ENCODE measurements around the gene SYNE1. TPM values are rescaled to one million over a fixed set of nuclear protein-coding genes. Genes with fewer than 3 reads are reported as not detected.

The SYNE1 gene
- total and polyA plus RNA-seq, 4 donors = 10.2 to 105 (median 24.5) TPM

DNA sequence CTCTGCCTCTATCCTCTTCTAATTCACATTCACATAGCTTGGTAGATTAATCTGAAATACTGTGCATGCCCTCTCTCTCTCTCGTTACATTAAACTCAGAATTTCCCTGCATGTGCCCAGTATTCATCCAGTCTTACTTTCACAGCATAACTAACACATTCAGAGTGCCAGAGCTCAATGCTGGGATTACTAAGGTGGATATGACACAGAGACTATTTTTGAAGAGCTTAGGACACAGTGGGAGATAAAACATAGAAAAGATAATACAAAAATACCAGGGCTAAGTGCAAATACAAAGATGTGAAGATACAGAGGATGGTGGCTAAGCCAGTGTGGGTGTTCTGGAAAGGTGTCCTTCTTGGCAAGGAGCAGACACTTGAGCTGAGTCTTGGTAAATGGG, 6.3 kb downstream of the SYNE1 start:
- Histone ChIP-seq H3K4me3 (ENCODE audit: low read depth in 1 of 3, low read length in 3 of 3) (no peak overlapping the region), H3K4me1 (ENCODE audit: control insufficient read depth in 4 of 4, insufficient read depth in 4 of 4, low read length in 3 of 4) (peaks cover 0 to 1% (median 0%) of the 10 kb centered on the region in 4 donors), H3K9me3 (ENCODE audit: control insufficient read depth in 4 of 4, low read length in 3 of 4) (no peaks in the 10 kb centered on the region), H3K9ac (ENCODE audit: low read depth in 1 of 2, low read length in 2 of 2) (no peak overlapping the region), H3K27ac (ENCODE audit: low read depth in 1 of 2, low read length in 2 of 2) (no peak overlapping the region), H3K27me3 (ENCODE audit: control insufficient read depth in 4 of 4, insufficient read depth in 4 of 4, low read length in 3 of 4) (peaks cover 0 to 3% (median 0%) of the 10 kb centered on the region in 4 donors), H3K36me3 (ENCODE audit: control insufficient read depth in 4 of 4, insufficient read depth in 3 of 4, low read depth in 1 of 4, low read length in 3 of 4) (no peaks in the 10 kb centered on the region)
- no peak for TF ChIP-seq GABPA (IDR thresholded peaks at IDR 0.05 in 1 of 2, conservative IDR thresholded peaks at IDR 0.05 in 1 of 2)
- no peak for TF ChIP-seq RXRA (IDR thresholded peaks at IDR 0.05)
- TF ChIP-seq HNF4A (conservative IDR thresholded peaks at IDR 0.05) = no peak
- no peak for TF ChIP-seq RAD21 (IDR thresholded peaks at IDR 0.05)
- no peak for TF ChIP-seq YY1 (IDR thresholded peaks at IDR 0.05)
- TF ChIP-seq FOXA2 (IDR thresholded peaks at IDR 0.05) = no peak
- TF ChIP-seq, protein P1, sequence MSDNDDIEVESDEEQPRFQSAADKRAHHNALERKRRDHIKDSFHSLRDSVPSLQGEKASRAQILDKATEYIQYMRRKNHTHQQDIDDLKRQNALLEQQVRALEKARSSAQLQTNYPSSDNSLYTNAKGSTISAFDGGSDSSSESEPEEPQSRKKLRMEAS (IDR thresholded peaks at IDR 0.05) = no peak
- TF ChIP-seq, protein P2, sequence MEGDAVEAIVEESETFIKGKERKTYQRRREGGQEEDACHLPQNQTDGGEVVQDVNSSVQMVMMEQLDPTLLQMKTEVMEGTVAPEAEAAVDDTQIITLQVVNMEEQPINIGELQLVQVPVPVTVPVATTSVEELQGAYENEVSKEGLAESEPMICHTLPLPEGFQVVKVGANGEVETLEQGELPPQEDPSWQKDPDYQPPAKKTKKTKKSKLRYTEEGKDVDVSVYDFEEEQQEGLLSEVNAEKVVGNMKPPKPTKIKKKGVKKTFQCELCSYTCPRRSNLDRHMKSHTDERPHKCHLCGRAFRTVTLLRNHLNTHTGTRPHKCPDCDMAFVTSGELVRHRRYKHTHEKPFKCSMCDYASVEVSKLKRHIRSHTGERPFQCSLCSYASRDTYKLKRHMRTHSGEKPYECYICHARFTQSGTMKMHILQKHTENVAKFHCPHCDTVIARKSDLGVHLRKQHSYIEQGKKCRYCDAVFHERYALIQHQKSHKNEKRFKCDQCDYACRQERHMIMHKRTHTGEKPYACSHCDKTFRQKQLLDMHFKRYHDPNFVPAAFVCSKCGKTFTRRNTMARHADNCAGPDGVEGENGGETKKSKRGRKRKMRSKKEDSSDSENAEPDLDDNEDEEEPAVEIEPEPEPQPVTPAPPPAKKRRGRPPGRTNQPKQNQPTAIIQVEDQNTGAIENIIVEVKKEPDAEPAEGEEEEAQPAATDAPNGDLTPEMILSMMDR (IDR thresholded peaks at IDR 0.05; ENCODE audit: low read depth, low read length, missing input control) = no peak
- TF ChIP-seq, protein P3, sequence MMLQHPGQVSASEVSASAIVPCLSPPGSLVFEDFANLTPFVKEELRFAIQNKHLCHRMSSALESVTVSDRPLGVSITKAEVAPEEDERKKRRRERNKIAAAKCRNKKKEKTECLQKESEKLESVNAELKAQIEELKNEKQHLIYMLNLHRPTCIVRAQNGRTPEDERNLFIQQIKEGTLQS (IDR thresholded peaks at IDR 0.05) = no peak
- TF ChIP-seq NR2F2 (IDR thresholded peaks at IDR 0.05) = no peak
- no peak for TF ChIP-seq JUND (IDR thresholded peaks at IDR 0.05)
- TF ChIP-seq, protein P4, sequence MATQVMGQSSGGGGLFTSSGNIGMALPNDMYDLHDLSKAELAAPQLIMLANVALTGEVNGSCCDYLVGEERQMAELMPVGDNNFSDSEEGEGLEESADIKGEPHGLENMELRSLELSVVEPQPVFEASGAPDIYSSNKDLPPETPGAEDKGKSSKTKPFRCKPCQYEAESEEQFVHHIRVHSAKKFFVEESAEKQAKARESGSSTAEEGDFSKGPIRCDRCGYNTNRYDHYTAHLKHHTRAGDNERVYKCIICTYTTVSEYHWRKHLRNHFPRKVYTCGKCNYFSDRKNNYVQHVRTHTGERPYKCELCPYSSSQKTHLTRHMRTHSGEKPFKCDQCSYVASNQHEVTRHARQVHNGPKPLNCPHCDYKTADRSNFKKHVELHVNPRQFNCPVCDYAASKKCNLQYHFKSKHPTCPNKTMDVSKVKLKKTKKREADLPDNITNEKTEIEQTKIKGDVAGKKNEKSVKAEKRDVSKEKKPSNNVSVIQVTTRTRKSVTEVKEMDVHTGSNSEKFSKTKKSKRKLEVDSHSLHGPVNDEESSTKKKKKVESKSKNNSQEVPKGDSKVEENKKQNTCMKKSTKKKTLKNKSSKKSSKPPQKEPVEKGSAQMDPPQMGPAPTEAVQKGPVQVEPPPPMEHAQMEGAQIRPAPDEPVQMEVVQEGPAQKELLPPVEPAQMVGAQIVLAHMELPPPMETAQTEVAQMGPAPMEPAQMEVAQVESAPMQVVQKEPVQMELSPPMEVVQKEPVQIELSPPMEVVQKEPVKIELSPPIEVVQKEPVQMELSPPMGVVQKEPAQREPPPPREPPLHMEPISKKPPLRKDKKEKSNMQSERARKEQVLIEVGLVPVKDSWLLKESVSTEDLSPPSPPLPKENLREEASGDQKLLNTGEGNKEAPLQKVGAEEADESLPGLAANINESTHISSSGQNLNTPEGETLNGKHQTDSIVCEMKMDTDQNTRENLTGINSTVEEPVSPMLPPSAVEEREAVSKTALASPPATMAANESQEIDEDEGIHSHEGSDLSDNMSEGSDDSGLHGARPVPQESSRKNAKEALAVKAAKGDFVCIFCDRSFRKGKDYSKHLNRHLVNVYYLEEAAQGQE (IDR thresholded peaks at IDR 0.05) = no peak
- TF ChIP-seq, protein P5, sequence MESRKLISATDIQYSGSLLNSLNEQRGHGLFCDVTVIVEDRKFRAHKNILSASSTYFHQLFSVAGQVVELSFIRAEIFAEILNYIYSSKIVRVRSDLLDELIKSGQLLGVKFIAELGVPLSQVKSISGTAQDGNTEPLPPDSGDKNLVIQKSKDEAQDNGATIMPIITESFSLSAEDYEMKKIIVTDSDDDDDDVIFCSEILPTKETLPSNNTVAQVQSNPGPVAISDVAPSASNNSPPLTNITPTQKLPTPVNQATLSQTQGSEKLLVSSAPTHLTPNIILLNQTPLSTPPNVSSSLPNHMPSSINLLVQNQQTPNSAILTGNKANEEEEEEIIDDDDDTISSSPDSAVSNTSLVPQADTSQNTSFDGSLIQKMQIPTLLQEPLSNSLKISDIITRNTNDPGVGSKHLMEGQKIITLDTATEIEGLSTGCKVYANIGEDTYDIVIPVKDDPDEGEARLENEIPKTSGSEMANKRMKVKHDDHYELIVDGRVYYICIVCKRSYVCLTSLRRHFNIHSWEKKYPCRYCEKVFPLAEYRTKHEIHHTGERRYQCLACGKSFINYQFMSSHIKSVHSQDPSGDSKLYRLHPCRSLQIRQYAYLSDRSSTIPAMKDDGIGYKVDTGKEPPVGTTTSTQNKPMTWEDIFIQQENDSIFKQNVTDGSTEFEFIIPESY (IDR thresholded peaks at IDR 0.05) = no peak
- TF ChIP-seq HNF4G (IDR thresholded peaks at IDR 0.05) = no peak
- no peak for TF ChIP-seq SP1 (IDR thresholded peaks at IDR 0.05)
- TF ChIP-seq TAF1 (conservative IDR thresholded peaks at IDR 0.05) = no peak
- TF ChIP-seq EGR1 (IDR thresholded peaks at IDR 0.05; ENCODE audit: low read depth in 2 of 2) = no peak
- no peak for TF ChIP-seq FOXA1 (IDR thresholded peaks at IDR 0.05)
- 77% methylated on average over 1 of the region's 1 CpG for WGBS
- no peak for DNase-seq (ENCODE audit: low spot score)
